Measurements from ENCODE around the gene ZNF318. TPM values are rescaled to one million over a fixed set of nuclear protein-coding genes. Genes with fewer than 3 reads are reported as not detected.
"Not testable (repeated sequence)": the region's sequence is repeated elsewhere in the genome, so short reads cannot be mapped to it uniquely, and the experiment has no call there.

Gene ZNF318
- total RNA-seq, 1 experiment from 2014 or later: 24.3 TPM

DNA sequence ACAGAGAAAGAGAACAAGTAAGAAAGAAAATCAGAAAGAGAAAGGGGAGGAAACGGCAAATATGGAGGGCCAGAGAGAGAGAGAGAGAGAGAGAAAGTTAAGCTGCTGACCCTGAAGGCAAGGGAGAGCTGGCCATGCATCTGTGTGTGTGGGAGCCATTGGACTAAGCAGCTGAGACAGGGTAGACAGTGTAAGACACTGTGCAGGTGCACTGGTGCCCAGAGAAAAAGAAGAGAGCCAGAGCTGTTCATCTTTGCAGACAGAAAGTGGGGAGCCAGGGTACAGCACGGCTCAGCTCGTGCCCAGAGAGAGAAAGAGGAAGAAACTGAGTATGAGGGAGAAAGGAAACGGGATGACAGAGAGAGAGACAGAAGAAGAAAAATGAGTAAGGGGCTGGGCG lies 24.2 kb upstream of the ZNF318 start (continued):
- TF ChIP-seq, protein P1, sequence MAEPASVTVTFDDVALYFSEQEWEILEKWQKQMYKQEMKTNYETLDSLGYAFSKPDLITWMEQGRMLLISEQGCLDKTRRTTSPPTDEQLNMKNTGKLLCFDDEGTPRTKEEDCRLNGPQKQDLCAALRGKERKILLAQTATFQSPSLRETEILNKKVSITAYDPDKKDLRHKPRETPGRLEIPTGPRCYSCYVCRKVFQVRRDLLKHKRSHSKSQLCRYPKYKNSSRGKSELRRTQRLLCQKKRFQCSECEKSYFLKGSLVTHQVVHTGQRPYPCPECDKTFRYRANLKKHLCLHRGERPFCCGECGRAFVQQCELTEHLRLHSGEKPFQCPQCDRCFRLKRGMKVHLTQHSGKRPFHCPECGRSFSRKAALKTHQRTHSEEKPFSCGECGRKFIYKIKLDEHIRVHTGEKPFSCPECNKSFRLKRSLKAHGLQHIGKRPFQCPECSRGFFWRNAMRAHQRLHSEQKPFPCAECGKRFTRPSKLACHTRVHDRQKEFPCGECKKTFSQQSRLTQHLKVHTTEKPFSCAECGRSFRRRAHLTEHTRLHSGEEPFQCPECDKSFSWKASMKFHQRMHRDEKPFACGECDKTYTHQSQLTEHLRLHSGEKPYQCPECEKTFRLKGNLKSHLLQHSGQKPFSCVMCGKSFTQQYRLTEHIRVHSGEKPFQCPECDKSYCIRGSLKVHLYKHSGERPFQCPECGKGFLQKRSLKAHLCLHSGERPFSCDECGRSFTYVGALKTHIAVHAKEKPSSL (CRISPR knock-in tag; conservative IDR thresholded peaks at IDR 0.05): no peak
- no peak for TF ChIP-seq SMAD4 (CRISPR knock-in tag; IDR thresholded peaks at IDR 0.05)
- TF ChIP-seq, protein P2, sequence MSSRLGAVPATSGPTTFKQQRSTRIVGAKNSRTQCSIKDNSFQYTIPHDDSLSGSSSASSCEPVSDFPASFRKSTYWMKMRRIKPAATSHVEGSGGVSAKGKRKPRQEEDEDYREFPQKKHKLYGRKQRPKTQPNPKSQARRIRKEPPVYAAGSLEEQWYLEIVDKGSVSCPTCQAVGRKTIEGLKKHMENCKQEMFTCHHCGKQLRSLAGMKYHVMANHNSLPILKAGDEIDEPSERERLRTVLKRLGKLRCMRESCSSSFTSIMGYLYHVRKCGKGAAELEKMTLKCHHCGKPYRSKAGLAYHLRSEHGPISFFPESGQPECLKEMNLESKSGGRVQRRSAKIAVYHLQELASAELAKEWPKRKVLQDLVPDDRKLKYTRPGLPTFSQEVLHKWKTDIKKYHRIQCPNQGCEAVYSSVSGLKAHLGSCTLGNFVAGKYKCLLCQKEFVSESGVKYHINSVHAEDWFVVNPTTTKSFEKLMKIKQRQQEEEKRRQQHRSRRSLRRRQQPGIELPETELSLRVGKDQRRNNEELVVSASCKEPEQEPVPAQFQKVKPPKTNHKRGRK (CRISPR knock-in tag; IDR thresholded peaks at IDR 0.05; ENCODE audit: borderline replicate concordance): no peak
- TF ChIP-seq CREM (CRISPR knock-in tag; IDR thresholded peaks at IDR 0.05): no peak
- no peak for TF ChIP-seq NFE2L1 (CRISPR knock-in tag; IDR thresholded peaks at IDR 0.05)
- TF ChIP-seq NFATC4 (CRISPR knock-in tag; IDR thresholded peaks at IDR 0.05): no peak
- TF ChIP-seq, protein P3, sequence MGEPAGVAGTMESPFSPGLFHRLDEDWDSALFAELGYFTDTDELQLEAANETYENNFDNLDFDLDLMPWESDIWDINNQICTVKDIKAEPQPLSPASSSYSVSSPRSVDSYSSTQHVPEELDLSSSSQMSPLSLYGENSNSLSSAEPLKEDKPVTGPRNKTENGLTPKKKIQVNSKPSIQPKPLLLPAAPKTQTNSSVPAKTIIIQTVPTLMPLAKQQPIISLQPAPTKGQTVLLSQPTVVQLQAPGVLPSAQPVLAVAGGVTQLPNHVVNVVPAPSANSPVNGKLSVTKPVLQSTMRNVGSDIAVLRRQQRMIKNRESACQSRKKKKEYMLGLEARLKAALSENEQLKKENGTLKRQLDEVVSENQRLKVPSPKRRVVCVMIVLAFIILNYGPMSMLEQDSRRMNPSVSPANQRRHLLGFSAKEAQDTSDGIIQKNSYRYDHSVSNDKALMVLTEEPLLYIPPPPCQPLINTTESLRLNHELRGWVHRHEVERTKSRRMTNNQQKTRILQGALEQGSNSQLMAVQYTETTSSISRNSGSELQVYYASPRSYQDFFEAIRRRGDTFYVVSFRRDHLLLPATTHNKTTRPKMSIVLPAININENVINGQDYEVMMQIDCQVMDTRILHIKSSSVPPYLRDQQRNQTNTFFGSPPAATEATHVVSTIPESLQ (CRISPR knock-in tag; IDR thresholded peaks at IDR 0.05): no peak
- no peak for TF ChIP-seq ZNF138 (CRISPR knock-in tag; conservative IDR thresholded peaks at IDR 0.05)

DNA sequence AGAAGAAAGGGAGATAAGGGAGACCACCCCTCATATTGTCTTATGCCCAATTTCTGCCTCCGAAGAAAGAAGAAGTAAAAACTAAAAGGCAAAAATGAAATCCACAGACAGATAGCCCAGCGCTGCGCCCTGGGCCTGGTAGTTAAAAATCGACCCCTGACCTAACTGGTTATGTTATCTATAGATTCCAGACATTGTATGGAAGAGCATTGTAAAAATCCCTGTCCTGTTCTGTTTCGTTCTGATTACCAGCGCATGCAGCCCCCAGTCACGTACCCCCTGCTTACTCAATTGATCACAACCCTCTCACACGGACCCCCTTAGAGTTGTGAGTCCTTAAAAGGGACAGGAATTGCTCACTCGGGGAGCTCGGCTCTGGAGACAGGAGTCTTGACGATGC lies 23.7 kb upstream of the ZNF318 start:
- ATAC-seq; DNase-seq (ENCODE audit: low spot score); POLR2A ChIA-PET; H3K9me3 Mint-ChIP-seq; H3K36me3 Mint-ChIP-seq; H3K27me3 Mint-ChIP-seq (ENCODE audit: low read depth); H3K4me3 Mint-ChIP-seq: not testable (repeated sequence)
- Mint-ChIP-seq H3K27ac (peak overlapping the region; percentile 22; the same call in 1 of the 2 replicates), H3K4me1 (peaks cover 48% of the 10 kb centered on the region)
- CTCF ChIA-PET: interaction anchor here (0.6 to 0.8 kb wide), 2 partner anchors 37 to 899 kb away, joined by 3 read pairs; no protein-coding TSS in a partner anchor

DNA sequence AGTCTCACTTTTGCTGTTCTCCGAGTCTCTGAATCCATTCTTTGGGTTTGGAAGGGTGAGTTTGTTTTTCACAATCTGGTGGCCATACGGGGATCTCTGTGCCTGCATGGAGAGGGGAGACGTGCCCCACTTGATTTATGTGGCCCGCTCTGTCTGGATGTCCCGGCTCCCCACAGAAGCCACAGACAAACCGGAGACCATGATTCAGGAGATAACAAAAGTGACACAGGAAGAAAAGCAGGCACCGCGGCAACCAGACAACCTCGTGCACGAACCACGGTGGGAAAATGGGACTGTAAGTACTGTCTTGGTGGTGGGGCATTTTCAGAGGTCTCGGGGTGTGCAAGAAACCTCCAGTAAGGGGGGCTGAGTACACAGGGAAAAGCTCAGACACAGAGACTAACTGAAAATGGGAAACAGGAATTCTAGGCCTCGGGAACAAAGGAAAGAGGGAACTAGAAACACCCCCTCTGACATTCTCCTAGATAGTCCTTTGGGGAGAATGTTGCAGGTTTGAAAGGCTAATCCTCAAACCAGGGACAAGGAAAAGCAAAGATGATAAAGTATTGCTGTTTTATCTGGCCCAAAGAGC lies 22.1 kb upstream of the ZNF318 start:
- no peaks in the 10 kb centered on the region; the same call in 1 of the 2 replicates for H3K27me3 Mint-ChIP-seq (ENCODE audit: low read depth)
- TF ChIP-seq, protein P4, sequence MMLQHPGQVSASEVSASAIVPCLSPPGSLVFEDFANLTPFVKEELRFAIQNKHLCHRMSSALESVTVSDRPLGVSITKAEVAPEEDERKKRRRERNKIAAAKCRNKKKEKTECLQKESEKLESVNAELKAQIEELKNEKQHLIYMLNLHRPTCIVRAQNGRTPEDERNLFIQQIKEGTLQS (CRISPR knock-in tag; conservative IDR thresholded peaks at IDR 0.05): no peak
- TF ChIP-seq RELA (CRISPR knock-in tag; IDR thresholded peaks at IDR 0.05; ENCODE audit: borderline replicate concordance) (no peak), TEAD4 (CRISPR knock-in tag; IDR thresholded peaks at IDR 0.05) (no peak), ZNF423 (CRISPR knock-in tag; IDR thresholded peaks at IDR 0.05) (no peak), ZNF138 (CRISPR knock-in tag; conservative IDR thresholded peaks at IDR 0.05) (no peak), TEAD1 (CRISPR knock-in tag; IDR thresholded peaks at IDR 0.05) (no peak), CBFB (CRISPR knock-in tag; IDR thresholded peaks at IDR 0.05; ENCODE audit: low read depth) (no peak), TP53 (CRISPR knock-in tag; IDR thresholded peaks at IDR 0.05) (no peak), JUN (CRISPR knock-in tag; IDR thresholded peaks at IDR 0.05) (no peak), ETV6 (CRISPR knock-in tag; IDR thresholded peaks at IDR 0.05) (no peak)
- TF ChIP-seq, protein P5, sequence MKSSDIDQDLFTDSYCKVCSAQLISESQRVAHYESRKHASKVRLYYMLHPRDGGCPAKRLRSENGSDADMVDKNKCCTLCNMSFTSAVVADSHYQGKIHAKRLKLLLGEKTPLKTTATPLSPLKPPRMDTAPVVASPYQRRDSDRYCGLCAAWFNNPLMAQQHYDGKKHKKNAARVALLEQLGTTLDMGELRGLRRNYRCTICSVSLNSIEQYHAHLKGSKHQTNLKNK (CRISPR knock-in tag; IDR thresholded peaks at IDR 0.05): no peak
- TF ChIP-seq, protein P6, sequence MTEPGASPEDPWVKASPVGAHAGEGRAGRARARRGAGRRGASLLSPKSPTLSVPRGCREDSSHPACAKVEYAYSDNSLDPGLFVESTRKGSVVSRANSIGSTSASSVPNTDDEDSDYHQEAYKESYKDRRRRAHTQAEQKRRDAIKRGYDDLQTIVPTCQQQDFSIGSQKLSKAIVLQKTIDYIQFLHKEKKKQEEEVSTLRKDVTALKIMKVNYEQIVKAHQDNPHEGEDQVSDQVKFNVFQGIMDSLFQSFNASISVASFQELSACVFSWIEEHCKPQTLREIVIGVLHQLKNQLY (CRISPR knock-in tag; IDR thresholded peaks at IDR 0.05): no peak
- TF ChIP-seq, protein P7, sequence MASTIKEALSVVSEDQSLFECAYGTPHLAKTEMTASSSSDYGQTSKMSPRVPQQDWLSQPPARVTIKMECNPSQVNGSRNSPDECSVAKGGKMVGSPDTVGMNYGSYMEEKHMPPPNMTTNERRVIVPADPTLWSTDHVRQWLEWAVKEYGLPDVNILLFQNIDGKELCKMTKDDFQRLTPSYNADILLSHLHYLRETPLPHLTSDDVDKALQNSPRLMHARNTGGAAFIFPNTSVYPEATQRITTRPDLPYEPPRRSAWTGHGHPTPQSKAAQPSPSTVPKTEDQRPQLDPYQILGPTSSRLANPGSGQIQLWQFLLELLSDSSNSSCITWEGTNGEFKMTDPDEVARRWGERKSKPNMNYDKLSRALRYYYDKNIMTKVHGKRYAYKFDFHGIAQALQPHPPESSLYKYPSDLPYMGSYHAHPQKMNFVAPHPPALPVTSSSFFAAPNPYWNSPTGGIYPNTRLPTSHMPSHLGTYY (CRISPR knock-in tag; IDR thresholded peaks at IDR 0.05): no peak
- TF ChIP-seq, protein P8, sequence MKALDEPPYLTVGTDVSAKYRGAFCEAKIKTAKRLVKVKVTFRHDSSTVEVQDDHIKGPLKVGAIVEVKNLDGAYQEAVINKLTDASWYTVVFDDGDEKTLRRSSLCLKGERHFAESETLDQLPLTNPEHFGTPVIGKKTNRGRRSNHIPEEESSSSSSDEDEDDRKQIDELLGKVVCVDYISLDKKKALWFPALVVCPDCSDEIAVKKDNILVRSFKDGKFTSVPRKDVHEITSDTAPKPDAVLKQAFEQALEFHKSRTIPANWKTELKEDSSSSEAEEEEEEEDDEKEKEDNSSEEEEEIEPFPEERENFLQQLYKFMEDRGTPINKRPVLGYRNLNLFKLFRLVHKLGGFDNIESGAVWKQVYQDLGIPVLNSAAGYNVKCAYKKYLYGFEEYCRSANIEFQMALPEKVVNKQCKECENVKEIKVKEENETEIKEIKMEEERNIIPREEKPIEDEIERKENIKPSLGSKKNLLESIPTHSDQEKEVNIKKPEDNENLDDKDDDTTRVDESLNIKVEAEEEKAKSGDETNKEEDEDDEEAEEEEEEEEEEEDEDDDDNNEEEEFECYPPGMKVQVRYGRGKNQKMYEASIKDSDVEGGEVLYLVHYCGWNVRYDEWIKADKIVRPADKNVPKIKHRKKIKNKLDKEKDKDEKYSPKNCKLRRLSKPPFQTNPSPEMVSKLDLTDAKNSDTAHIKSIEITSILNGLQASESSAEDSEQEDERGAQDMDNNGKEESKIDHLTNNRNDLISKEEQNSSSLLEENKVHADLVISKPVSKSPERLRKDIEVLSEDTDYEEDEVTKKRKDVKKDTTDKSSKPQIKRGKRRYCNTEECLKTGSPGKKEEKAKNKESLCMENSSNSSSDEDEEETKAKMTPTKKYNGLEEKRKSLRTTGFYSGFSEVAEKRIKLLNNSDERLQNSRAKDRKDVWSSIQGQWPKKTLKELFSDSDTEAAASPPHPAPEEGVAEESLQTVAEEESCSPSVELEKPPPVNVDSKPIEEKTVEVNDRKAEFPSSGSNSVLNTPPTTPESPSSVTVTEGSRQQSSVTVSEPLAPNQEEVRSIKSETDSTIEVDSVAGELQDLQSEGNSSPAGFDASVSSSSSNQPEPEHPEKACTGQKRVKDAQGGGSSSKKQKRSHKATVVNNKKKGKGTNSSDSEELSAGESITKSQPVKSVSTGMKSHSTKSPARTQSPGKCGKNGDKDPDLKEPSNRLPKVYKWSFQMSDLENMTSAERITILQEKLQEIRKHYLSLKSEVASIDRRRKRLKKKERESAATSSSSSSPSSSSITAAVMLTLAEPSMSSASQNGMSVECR (CRISPR knock-in tag; IDR thresholded peaks at IDR 0.05; ENCODE audit: borderline replicate concordance): no peak

More for the DNA sequence above, 22.1 kb upstream of the ZNF318 start:
- Mint-ChIP-seq H3K4me3 (no peak overlapping the region), H3K4me1 (peaks cover 42% of the 10 kb centered on the region), H3K36me3 (no peaks in the 10 kb centered on the region), H3K9me3 (no peaks in the 10 kb centered on the region), H3K27ac (no peak overlapping the region)
- no peak for ATAC-seq
- POLR2A ChIA-PET: no interaction called here
- CTCF ChIA-PET: no interaction called here
- no peak for DNase-seq (ENCODE audit: low spot score)

All from WTC11 (cell line).